Sciatic nerve (tissue), 2 donors: ENCODE measurements around the gene SKIC3. TPM values are rescaled to one million over a fixed set of nuclear protein-coding genes. Genes with fewer than 3 reads are reported as not detected.

Source experiments
- ATAC-seq: fragments of 200-7000 bp; cut with Tn5 transposase; one replicate; pipeline ENCODE4 v1.9.1; 2020; ENCODE audit warnings: mild to moderate bottlenecking, moderate library complexity
- DNase-seq: peaks from one replicate; pipeline ENCODE4 v3.0.0-alpha.2; 2020; ENCODE audit warnings: low spot score
- intact Hi-C: fragments of 100-400 bp; cut with DNase I; formaldehyde crosslinking; loops from one replicate; pipeline ENCODE4 v1.14.2; 2022
- total RNA-seq: library from RNA; stranded (reverse); fragmentation: NEBNext Ultra II Directional; extraction: Animal tissue kit (Norgen Biotek cat#: 25700); gene quantifications from one replicate; pipeline ENCODE4 v1.2.1, GENCODE V29; 2021
- donor health status: DM: no; HTN: no; CAD: no.
- donor health status: DM: no; HTN: no; CAD: no.

SKIC3 gene
- 99.9 TPM for total RNA-seq

GRCh38 chr5:95554647-95555548 is at the start of gene SKIC3, which contains the start of gene ARSK:
TSS of gene SKIC3 (minus strand) at chr5:95554977. CDS start at chr5:95547150, 7,827 bp downstream.
TSS of gene ARSK (plus strand) at chr5:95555101. CDS start at chr5:95555279, 178 bp downstream.
- intact Hi-C loops = no loop called here
- DNase-seq (peak; percentile 95), ATAC-seq (peak; percentile 99)

GRCh38 chr5:95600557-95600956 is 45.8 kb upstream of the SKIC3 start:
- no peak for DNase-seq
- no peak for ATAC-seq
- intact Hi-C loops = no loop called here

- intact Hi-C loops = no loop called here
Observed at GRCh38 chr5:95599252-95599651, 44.5 kb upstream of the SKIC3 start.

GRCh38 chr5:95595289-95595931 is 40.6 kb upstream of the SKIC3 start:
- DNase-seq (no peak), ATAC-seq (no peak)
- intact Hi-C loops = no loop called here

More at GRCh38 chr5:95599252-95599651, 44.5 kb upstream of the SKIC3 start:
- no peak for DNase-seq
- no peak for ATAC-seq

GRCh38 chr5:95591490-95591901 is 36.7 kb upstream of the SKIC3 start:
- ATAC-seq (no peak), DNase-seq (no peak)
- intact Hi-C loops = no loop called here

GRCh38 chr5:95590880-95591279 is 36.1 kb upstream of the SKIC3 start:
- intact Hi-C loops = no loop called here
- ATAC-seq (no peak), DNase-seq (no peak)

GRCh38 chr5:95583992-95584391 is 29.2 kb upstream of the SKIC3 start:
- intact Hi-C loops = no loop called here
- DNase-seq (no peak), ATAC-seq (no peak)

GRCh38 chr5:95581576-95581975 is 26.8 kb upstream of the SKIC3 start:
- no peak for ATAC-seq
- no peak for DNase-seq
- intact Hi-C loops = no loop called here

GRCh38 chr5:95572016-95572415 is 17.2 kb upstream of the SKIC3 start:
- DNase-seq (no peak), ATAC-seq (no peak)
- intact Hi-C loops = no loop called here

- no peak for DNase-seq
- no peak for ATAC-seq
- intact Hi-C loops = loop anchor here (5.0 kb wide), 1 partner anchor 112 kb away; no protein-coding TSS in a partner anchor
Observed at GRCh38 chr5:95565280-95565920, 10.6 kb upstream of the SKIC3 start.

- intact Hi-C loops = no loop called here
- no peak for ATAC-seq
- DNase-seq = no peak
Observed at GRCh38 chr5:95564450-95564849, 9.7 kb upstream of the SKIC3 start.

GRCh38 chr5:95563367-95563766 is 8.6 kb upstream of the SKIC3 start:
- DNase-seq = no peak
- intact Hi-C loops = no loop called here
- ATAC-seq = no peak

GRCh38 chr5:95562282-95562681 is 7.5 kb upstream of the SKIC3 start:
- no peak for ATAC-seq
- intact Hi-C loops = no loop called here

GRCh38 chr5:95557841-95558240 is 3.1 kb upstream of the SKIC3 start:
- DNase-seq = no peak
- no peak for ATAC-seq
- intact Hi-C loops = no loop called here

More at GRCh38 chr5:95562282-95562681, 7.5 kb upstream of the SKIC3 start:
- no peak for DNase-seq

- DNase-seq = no peak
- ATAC-seq = no peak
- intact Hi-C loops = no loop called here
Observed at GRCh38 chr5:95555553-95555952, 776 bp upstream of the SKIC3 start.

GRCh38 chr5:95554331-95554646 is 488 bp downstream of the SKIC3 start:
- intact Hi-C loops = no loop called here
- no peak for DNase-seq
- no peak for ATAC-seq

GRCh38 chr5:95549030-95549429 is 5.7 kb downstream of the SKIC3 start:
- DNase-seq (no peak), ATAC-seq (no peak)
- intact Hi-C loops = no loop called here

GRCh38 chr5:95543017-95543705 is 11.6 kb downstream of the SKIC3 start:
- no peak for ATAC-seq
- intact Hi-C loops = no loop called here
- no peak for DNase-seq

- intact Hi-C loops = no loop called here
- ATAC-seq (no peak), DNase-seq (no peak)
Observed at GRCh38 chr5:95537501-95537900, 17.3 kb downstream of the SKIC3 start.
